Erythroblast (primary cell): ENCODE data around the gene CYP3A5.

Experiments
- GATA1 ChIP-seq: IDR thresholded peaks from 2 replicates; pipeline ENCODE4 v1.6.1; 2011; ENCODE audit warnings: low read depth, mild to moderate bottlenecking, control low read depth, low read length, moderate library complexity
- POLR2A ChIP-seq: IDR thresholded peaks from 2 replicates; pipeline ENCODE4 v1.6.1; 2011; ENCODE audit warnings: mild to moderate bottlenecking, low read length

GRCh38 chr7:99693100-99693426 is 13.3 kb upstream of the CYP3A5 start:
- TF ChIP-seq POLR2A: no peak
- TF ChIP-seq GATA1: no peak
